CD4-positive, CD25-positive, alpha-beta regulatory T cell (primary cell): ENCODE results near the gene OR4N2. TPM values are rescaled to one million over a fixed set of nuclear protein-coding genes. Genes with fewer than 3 reads are reported as not detected.
"Not testable (repeated sequence)": the region's sequence is repeated elsewhere in the genome, so short reads cannot be mapped to it uniquely, and the experiment has no call there.

Experiments used
- ATAC-seq, 2 donors: fragments of 150-1000 bp; cut with Tn5 transposase; one replicate each; pipeline ENCODE4 v1.10.0; 2021; ENCODE audit warnings: low read depth in 2 of 2, moderate number of reproducible peaks in 2 of 2, moderate library complexity in 1 of 2
- DNase-seq, 3 donors: peaks; one replicate each; pipeline versions ENCODE4 v3.0.0 to v3.0.0-alpha.2; 2012 to 2022; ENCODE audit warnings: mixed read lengths in 1 of 3
- H3K27ac ChIP-seq: one replicate; pipeline ENCODE4 v1.7.0; 2013; ENCODE audit warnings: mild to moderate bottlenecking, low read length; ENCODE audit not compliant: insufficient read depth, poor library complexity, severe bottlenecking
- H3K27me3 ChIP-seq: one replicate; pipeline ENCODE4 v1.7.0; 2013; ENCODE audit warnings: low read length; ENCODE audit not compliant: control insufficient read depth, insufficient read depth
- H3K36me3 ChIP-seq: one replicate; pipeline ENCODE4 v1.7.0; 2013; ENCODE audit warnings: mild to moderate bottlenecking, low read length, moderate library complexity; ENCODE audit not compliant: control insufficient read depth, insufficient read depth
- H3K4me1 ChIP-seq: 2 replicates; pipeline ENCODE4 v1.7.0; 2013; ENCODE audit warnings: mild to moderate bottlenecking, low read length; ENCODE audit not compliant: insufficient read depth, control insufficient read depth, poor library complexity, severe bottlenecking
- H3K4me3 ChIP-seq: one replicate; pipeline ENCODE4 v1.7.0; 2013; ENCODE audit warnings: low read depth, mild to moderate bottlenecking, low read length, moderate library complexity
- H3K9me3 ChIP-seq, 2 experiments: 1 replicate in 1 of 2; 2 replicates in 1 of 2; pipeline ENCODE4 v1.7.0; 2013; ENCODE audit warnings: low read length in 2 of 2, mild to moderate bottlenecking in 1 of 2, moderate library complexity in 1 of 2; ENCODE audit not compliant: control insufficient read depth in 2 of 2
- H3K27ac Mint-ChIP-seq, 3 donors: one replicate each; pipeline ENCODE4 v1.8.0; 2020 to 2022; ENCODE audit warnings: mild to moderate bottlenecking in 3 of 3, mixed read lengths in 3 of 3, moderate library complexity in 2 of 3
- H3K27me3 Mint-ChIP-seq: one replicate; pipeline ENCODE4 v1.8.0; 2022; ENCODE audit warnings: mild to moderate bottlenecking, mixed read lengths
- H3K36me3 Mint-ChIP-seq: one replicate; pipeline ENCODE4 v1.8.0; 2020; ENCODE audit warnings: mixed read lengths
- H3K4me1 Mint-ChIP-seq, 4 donors: one replicate each; pipeline ENCODE4 v1.8.0; 2020 to 2022; ENCODE audit warnings: mixed read lengths in 4 of 4, mild to moderate bottlenecking in 1 of 4
- H3K4me3 Mint-ChIP-seq, 4 donors: one replicate each; pipeline ENCODE4 v1.8.0; 2020 to 2022; ENCODE audit warnings: mild to moderate bottlenecking in 4 of 4, mixed read lengths in 4 of 4, moderate library complexity in 3 of 4
- H3K9me3 Mint-ChIP-seq, 7 donors: one replicate each; pipeline ENCODE4 v1.8.0; 2020 to 2022; ENCODE audit warnings: mixed read lengths in 7 of 7, mild to moderate bottlenecking in 3 of 7, moderate library complexity in 2 of 7
- polyA plus RNA-seq, 4 donors: library from polyadenylated mRNA; unstranded; fragments of 300-500 nt; fragmentation: Illumina TruSeq; gene quantifications; one replicate each; pipeline ENCODE4 v1.2.3, GENCODE V29; 2021
- total RNA-seq: library from RNA; stranded (reverse); gene quantifications from one replicate; pipeline ENCODE4 v1.2.3, GENCODE V29; 2022

OR4N2 gene
- total and polyA plus RNA-seq, 5 donors from 2014 or later: not detected

DNA sequence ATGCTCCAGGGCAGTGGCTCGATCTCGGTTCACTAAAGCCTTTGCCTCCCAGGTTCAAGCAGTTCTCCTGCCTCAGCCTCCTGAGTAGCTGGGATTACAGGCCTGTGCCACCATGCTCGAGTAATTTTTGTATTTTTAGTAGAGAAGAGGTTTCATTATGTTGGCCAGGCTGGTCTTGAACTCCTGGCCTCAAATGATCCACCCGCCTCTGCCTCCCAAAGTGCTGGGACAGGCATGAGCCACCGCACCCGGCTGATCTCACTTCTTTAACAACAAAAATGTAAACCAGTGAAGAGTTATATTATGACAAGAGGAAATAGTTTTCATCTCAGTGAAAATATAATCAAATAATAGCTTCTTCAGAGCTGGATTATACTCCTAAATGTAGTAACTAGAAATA lies 16.3 kb upstream of the OR4N2 start:
- H3K27me3 Mint-ChIP-seq, H3K4me1 ChIP-seq, H3K4me3 Mint-ChIP-seq, H3K9me3 ChIP-seq, H3K27me3 ChIP-seq, DNase-seq, H3K4me1 Mint-ChIP-seq, H3K36me3 ChIP-seq, H3K27ac ChIP-seq, H3K36me3 Mint-ChIP-seq, H3K4me3 ChIP-seq, H3K27ac Mint-ChIP-seq, ATAC-seq, H3K9me3 Mint-ChIP-seq: not testable (repeated sequence)

DNA sequence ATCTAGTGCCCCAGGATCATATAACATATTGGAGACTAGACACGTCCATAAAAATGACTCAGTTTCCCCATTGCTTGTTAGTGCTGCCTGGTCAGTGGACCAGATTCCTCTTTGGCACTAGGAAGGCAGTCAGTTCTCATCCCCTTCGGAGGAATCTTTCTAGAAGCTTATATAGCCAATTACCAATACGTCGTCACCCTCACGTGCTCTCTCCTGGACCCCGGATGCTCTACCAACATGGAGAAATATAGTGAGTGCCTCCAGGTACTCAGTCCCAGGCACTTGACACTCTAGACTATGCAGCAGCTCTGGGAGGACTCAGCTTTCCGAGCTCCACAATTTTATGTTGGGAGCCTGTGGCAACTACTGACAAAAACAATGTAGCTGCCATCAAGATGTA lies 15.4 kb upstream of the OR4N2 start:
- H3K27me3 Mint-ChIP-seq, H3K4me1 Mint-ChIP-seq, H3K27ac ChIP-seq, H3K36me3 Mint-ChIP-seq, H3K9me3 Mint-ChIP-seq, H3K4me3 ChIP-seq, H3K9me3 ChIP-seq, H3K4me3 Mint-ChIP-seq, DNase-seq, H3K36me3 ChIP-seq, H3K27ac Mint-ChIP-seq, H3K4me1 ChIP-seq, H3K27me3 ChIP-seq, ATAC-seq: not testable (repeated sequence)

DNA sequence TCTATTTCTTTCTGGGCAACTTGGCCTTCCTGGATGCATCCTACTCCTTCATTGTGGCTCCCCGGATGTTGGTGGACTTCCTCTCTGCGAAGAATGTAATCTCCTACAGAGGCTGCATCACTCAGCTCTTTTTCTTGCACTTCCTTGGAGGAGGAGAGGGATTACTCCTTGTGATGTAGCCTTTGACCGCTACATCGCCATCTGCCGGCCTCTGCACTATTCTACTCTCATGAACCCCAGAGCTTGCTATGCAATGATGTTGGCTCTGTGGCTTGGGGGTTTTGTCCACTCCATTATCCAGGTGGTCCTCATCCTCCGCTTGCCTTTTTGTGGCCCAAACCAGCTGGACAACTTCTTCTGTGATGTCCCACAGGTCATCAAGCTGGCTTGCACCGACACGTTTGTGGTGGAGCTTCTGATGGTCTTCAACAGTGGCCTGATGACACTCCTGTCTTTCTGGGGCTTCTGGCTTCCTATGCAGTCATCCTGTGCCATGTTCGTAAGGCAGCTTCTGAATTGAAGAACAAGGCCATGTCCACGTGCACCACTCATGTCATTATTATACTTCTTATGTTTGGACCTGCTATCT lies 7.0 kb upstream of the OR4N2 start:
- not testable (repeated sequence) for DNase-seq, H3K36me3 ChIP-seq, H3K4me3 ChIP-seq, H3K27ac Mint-ChIP-seq, H3K36me3 Mint-ChIP-seq, H3K9me3 Mint-ChIP-seq, H3K9me3 ChIP-seq, H3K4me1 ChIP-seq, H3K27me3 Mint-ChIP-seq, ATAC-seq, H3K4me1 Mint-ChIP-seq, H3K27me3 ChIP-seq, H3K27ac ChIP-seq, H3K4me3 Mint-ChIP-seq

DNA sequence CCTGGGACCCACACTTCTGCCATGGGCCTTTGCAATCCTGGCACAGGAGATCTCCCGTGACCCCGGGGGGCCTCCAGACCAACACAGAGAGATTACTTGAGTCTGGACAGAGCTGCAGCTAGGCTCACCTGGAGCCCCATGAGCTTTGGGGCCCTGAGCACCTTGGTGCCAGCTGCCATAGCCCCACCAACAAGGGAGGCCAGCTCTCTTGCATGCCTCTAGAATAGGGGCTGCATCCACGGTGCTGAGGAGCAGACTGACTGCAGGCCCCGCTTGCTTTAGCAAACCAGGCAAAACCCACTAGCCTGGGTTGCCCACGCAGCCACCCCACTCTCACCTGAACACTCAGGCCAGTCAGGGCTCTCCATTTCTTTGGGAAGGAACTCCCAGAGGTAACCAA lies 3.7 kb upstream of the OR4N2 start:
- peak in 1 of 2 donors; percentile 14 for ATAC-seq

DNA sequence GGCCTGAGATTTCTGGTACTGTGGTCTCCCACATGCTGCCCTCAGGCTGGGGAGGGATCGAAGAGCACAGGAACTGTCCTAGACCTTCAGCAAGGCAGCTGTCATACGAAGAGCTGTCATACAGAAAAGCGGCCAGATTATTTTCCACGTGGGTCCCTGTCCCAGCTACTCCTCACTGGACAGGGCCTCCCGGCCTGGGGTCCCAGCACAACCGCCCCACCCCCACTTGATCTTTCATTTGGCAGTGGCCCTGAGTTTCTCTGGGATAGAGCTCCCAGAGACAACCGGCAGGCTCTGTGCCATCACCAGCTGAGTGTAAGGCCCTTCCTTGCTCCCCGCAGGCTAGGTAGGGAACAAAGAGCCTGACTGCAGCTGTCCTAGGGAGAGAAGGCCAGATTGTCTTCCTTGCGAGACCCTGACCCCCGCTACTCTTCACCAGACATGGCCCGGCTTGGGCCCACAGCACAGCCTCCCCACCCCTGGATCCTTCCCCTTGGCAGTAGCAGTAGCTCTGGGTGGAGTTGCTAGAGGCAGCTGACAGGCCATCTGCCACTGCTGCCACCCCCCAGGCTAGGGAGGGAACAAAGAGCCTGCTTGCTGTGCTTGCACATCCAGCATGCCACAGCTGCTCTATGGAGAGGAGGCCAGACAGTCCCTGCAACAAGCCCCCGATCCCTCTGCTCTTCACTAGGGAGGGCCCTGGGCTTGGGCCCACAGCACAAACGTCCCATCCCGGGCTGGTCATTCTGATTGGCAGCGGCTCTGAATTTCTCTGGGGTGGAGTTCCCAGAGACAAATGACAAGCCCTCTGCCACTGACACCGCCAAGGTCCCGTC lies 3.1 kb upstream of the OR4N2 start:
- Mint-ChIP-seq H3K27me3 (no peaks in the 10 kb centered on the region), H3K27ac (no peak overlapping the region), H3K4me1 (no peaks in the 10 kb centered on the region), H3K4me3 (no peak overlapping the region), H3K36me3 (no peaks in the 10 kb centered on the region), H3K9me3 (peaks cover 0 to 6% (median 3%) of the 10 kb centered on the region in 7 donors)
- Histone ChIP-seq H3K27ac (no peak overlapping the region), H3K36me3 (no peaks in the 10 kb centered on the region), H3K4me3 (no peak overlapping the region), H3K9me3 (no peaks in the 10 kb centered on the region), H3K27me3 (no peaks in the 10 kb centered on the region), H3K4me1 (no peaks in the 10 kb centered on the region)
- DNase-seq (no peak), ATAC-seq (no peak)

More for the DNA sequence above, 3.7 kb upstream of the OR4N2 start:
- H3K4me3 Mint-ChIP-seq: no peak overlapping the region
- Histone ChIP-seq H3K4me1 (no peaks in the 10 kb centered on the region), H3K27ac (no peak overlapping the region), H3K4me3 (no peak overlapping the region), H3K9me3 (no peaks in the 10 kb centered on the region), H3K27me3 (no peaks in the 10 kb centered on the region), H3K36me3 (no peaks in the 10 kb centered on the region)
- no peak for DNase-seq
- peaks cover 0 to 6% (median 3%) of the 10 kb centered on the region in 7 donors for H3K9me3 Mint-ChIP-seq
- H3K36me3 Mint-ChIP-seq: no peaks in the 10 kb centered on the region
- H3K27ac Mint-ChIP-seq: no peak overlapping the region
- H3K4me1 Mint-ChIP-seq: no peaks in the 10 kb centered on the region
- H3K27me3 Mint-ChIP-seq: no peaks in the 10 kb centered on the region

DNA sequence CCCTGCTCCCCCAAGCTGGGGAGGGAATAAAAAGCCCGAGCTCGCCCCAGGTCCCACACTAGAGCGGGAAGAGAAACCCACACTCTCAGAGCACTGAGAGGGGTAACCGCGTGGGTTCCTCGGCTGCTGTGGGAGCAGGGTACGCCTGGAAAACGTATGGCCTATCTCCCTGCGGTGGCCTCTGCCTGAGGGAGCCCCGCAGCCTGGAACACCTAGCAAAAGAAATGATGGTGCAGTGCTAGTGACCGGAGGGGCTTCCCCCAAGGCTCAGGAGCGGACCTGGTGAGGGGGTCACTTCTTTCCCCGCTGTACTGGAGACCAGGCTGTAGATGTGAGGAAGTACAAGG lies 2.5 kb upstream of the OR4N2 start:
- no peak overlapping the region for H3K4me3 ChIP-seq
- no peaks in the 10 kb centered on the region for H3K27me3 ChIP-seq
- H3K9me3 ChIP-seq: no peaks in the 10 kb centered on the region
- H3K4me1 Mint-ChIP-seq: no peaks in the 10 kb centered on the region
- no peak overlapping the region for H3K27ac ChIP-seq
- no peak overlapping the region for H3K4me3 Mint-ChIP-seq
- no peaks in the 10 kb centered on the region for H3K4me1 ChIP-seq
- ATAC-seq (no peak), DNase-seq (no peak)
- peaks cover 0 to 6% (median 3%) of the 10 kb centered on the region in 7 donors for H3K9me3 Mint-ChIP-seq
- H3K36me3 Mint-ChIP-seq: no peaks in the 10 kb centered on the region
- no peaks in the 10 kb centered on the region for H3K27me3 Mint-ChIP-seq
- H3K27ac Mint-ChIP-seq: no peak overlapping the region
- H3K36me3 ChIP-seq: no peaks in the 10 kb centered on the region

DNA sequence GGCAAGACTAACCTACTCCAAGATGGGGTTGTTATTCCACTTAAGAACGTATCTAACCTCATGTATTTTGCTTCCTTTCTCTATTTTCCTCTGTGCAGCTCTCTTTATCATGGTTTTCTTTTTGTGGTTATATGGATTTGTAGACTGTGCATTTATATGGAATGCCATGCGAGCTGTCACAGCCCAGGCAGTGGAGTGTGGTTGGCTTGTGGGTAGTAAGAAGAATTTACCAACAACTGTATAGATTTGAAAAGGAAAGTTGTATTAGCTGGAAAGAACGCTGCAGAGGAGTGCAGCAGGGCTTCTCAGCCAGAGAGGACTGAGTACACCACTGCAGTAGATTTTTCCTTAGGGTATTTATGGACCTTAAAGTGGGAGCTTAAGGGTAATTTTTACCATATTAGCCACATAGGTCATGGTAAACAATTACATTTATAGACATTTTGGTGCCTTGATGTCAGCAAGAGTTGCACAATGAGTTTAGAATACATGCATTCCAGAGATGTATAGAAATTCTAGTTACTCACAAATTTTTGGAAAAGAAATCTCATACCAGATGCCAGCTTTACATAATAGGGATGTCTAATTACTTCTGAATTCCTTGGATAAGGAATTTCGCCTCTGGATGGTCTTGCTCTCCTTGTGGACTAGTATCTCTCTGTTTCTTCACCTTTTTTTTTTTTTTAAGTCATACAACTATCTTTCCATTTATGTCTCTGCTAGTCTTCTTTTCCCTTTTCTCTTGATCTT lies 9.8 kb downstream of the OR4N2 start:
- peaks cover 0 to 21% (median 3%) of the 10 kb centered on the region in 7 donors for H3K9me3 Mint-ChIP-seq
- H3K36me3 Mint-ChIP-seq: not testable (repeated sequence)

More for the DNA sequence above, 9.8 kb downstream of the OR4N2 start:
- not testable (repeated sequence) for H3K27ac ChIP-seq, ATAC-seq, H3K4me3 ChIP-seq, H3K4me1 Mint-ChIP-seq, DNase-seq, H3K27me3 Mint-ChIP-seq, H3K27me3 ChIP-seq, H3K27ac Mint-ChIP-seq, H3K4me3 Mint-ChIP-seq, H3K36me3 ChIP-seq, H3K9me3 ChIP-seq, H3K4me1 ChIP-seq
